Measurements from ENCODE around the gene RPS2.
"Not testable (repeated sequence)": the region's sequence is repeated elsewhere in the genome, so short reads cannot be mapped to it uniquely, and the experiment has no call there.

Gene RPS2

GRCh38 chr16:1964506-1965395 is at the start of gene RPS2:
Gene RPS2, minus strand, starts transcription at chr16:1964826. Its CDS starts 201 bp downstream, at chr16:1964625.
- H3K79me2 ChIP-seq (ENCODE audit: low read length): peaks cover 71% of the 10 kb centered on the region

GRCh38 chr16:2013527-2013926 is 48.9 kb upstream of the RPS2 start:
- H3K79me2 ChIP-seq (ENCODE audit: low read length): peaks cover 22% of the 10 kb centered on the region
- H2AFZ ChIP-seq (ENCODE audit: low read depth, low read length): no peak overlapping the region
- H3K4me3 ChIP-seq (ENCODE audit: low read length): no peak overlapping the region
- no peaks in the 10 kb centered on the region for H3K36me3 ChIP-seq (replicated peaks; ENCODE audit: low read depth, low read length)
- H4K20me1 ChIP-seq (ENCODE audit: insufficient read depth, low read length): peaks cover 5% of the 10 kb centered on the region
- H3K4me1 ChIP-seq (ENCODE audit: low read length): peaks cover 8% of the 10 kb centered on the region
- H3K9ac ChIP-seq (ENCODE audit: low read length): no peak overlapping the region
- no peak overlapping the region for H3K27ac ChIP-seq (ENCODE audit: low read length)
- no peak for TF ChIP-seq CTCF (IDR thresholded peaks at IDR 0.05; ENCODE audit: low read depth, low read length)
- no peak for TF ChIP-seq EZH2phosphoT487 (IDR thresholded peaks at IDR 0.05; ENCODE audit: low read depth)
- H3K4me2 ChIP-seq (ENCODE audit: low read length): no peak overlapping the region
- H3K9me3 ChIP-seq (ENCODE audit: insufficient read depth, low read length): no peaks in the 10 kb centered on the region
- no peaks in the 10 kb centered on the region for H3K27me3 ChIP-seq (ENCODE audit: low read depth, low read length)

More at GRCh38 chr16:1964506-1965395, at the start of gene RPS2:
- H3K4me2 ChIP-seq (ENCODE audit: low read length): peak within 1 kb of the TSS; percentile 96
- H3K27me3 ChIP-seq (ENCODE audit: low read depth, low read length): no peaks in the 10 kb centered on the region
- peak within 1 kb of the TSS; percentile 81 for H3K27ac ChIP-seq (ENCODE audit: low read length)
- no peaks in the 10 kb centered on the region for H3K9me3 ChIP-seq (ENCODE audit: insufficient read depth, low read length)
- H3K4me3 ChIP-seq (ENCODE audit: low read length): peak within 1 kb of the TSS; percentile 100
- H3K9ac ChIP-seq (ENCODE audit: low read length): peak within 1 kb of the TSS; percentile 99
- H3K36me3 ChIP-seq (replicated peaks; ENCODE audit: low read depth, low read length): peaks cover 27% of the 10 kb centered on the region
- TF ChIP-seq CTCF (IDR thresholded peaks at IDR 0.05; ENCODE audit: low read depth, low read length): no peak
- no peak for TF ChIP-seq EZH2phosphoT487 (IDR thresholded peaks at IDR 0.05; ENCODE audit: low read depth)
- peaks cover 35% of the 10 kb centered on the region for H3K4me1 ChIP-seq (ENCODE audit: low read length)
- no peak within 1 kb of the TSS for H2AFZ ChIP-seq (ENCODE audit: low read depth, low read length)
- peaks cover 32% of the 10 kb centered on the region for H4K20me1 ChIP-seq (ENCODE audit: insufficient read depth, low read length)

GRCh38 chr16:2011726-2012125 is 47.1 kb upstream of the RPS2 start:
- not testable (repeated sequence) for H3K27ac ChIP-seq (ENCODE audit: low read length)

GRCh38 chr16:2009791-2010510 is 45.3 kb upstream of the RPS2 start, which contains the start of gene ZNF598:
Gene ZNF598, minus strand, starts transcription at chr16:2009821.
- peaks cover 57% of the 10 kb centered on the region for H3K79me2 ChIP-seq (ENCODE audit: low read length)
- peak within 1 kb of the TSS; percentile 58; the same call in 1 of the 2 replicates for H2AFZ ChIP-seq (ENCODE audit: low read depth, low read length)
- TF ChIP-seq EZH2phosphoT487 (IDR thresholded peaks at IDR 0.05; ENCODE audit: low read depth) (no peak), CTCF (IDR thresholded peaks at IDR 0.05; ENCODE audit: low read depth, low read length) (no peak)

More at GRCh38 chr16:2011726-2012125, 47.1 kb upstream of the RPS2 start:
- H3K9ac ChIP-seq (ENCODE audit: low read length); H3K9me3 ChIP-seq (ENCODE audit: insufficient read depth, low read length); H3K4me3 ChIP-seq (ENCODE audit: low read length); H3K27me3 ChIP-seq (ENCODE audit: low read depth, low read length); H3K4me2 ChIP-seq (ENCODE audit: low read length); H2AFZ ChIP-seq (ENCODE audit: low read depth, low read length): not testable (repeated sequence)
- peaks cover 40% of the 10 kb centered on the region for H3K79me2 ChIP-seq (ENCODE audit: low read length)
- peaks cover 21% of the 10 kb centered on the region for H3K4me1 ChIP-seq (ENCODE audit: low read length)
- peaks cover 23% of the 10 kb centered on the region for H4K20me1 ChIP-seq (ENCODE audit: insufficient read depth, low read length)
- H3K36me3 ChIP-seq (replicated peaks; ENCODE audit: low read depth, low read length): peaks cover 12% of the 10 kb centered on the region

More at GRCh38 chr16:2009791-2010510, 45.3 kb upstream of the RPS2 start, which contains the start of gene ZNF598:
- Histone ChIP-seq H3K27me3 (ENCODE audit: low read depth, low read length) (no peaks in the 10 kb centered on the region), H4K20me1 (ENCODE audit: insufficient read depth, low read length) (peaks cover 41% of the 10 kb centered on the region), H3K27ac (ENCODE audit: low read length) (peak within 1 kb of the TSS; percentile 68), H3K4me1 (ENCODE audit: low read length) (peaks cover 21% of the 10 kb centered on the region), H3K4me3 (ENCODE audit: low read length) (peak within 1 kb of the TSS; percentile 95), H3K4me2 (ENCODE audit: low read length) (peak within 1 kb of the TSS; percentile 99), H3K36me3 (replicated peaks; ENCODE audit: low read depth, low read length) (peaks cover 12% of the 10 kb centered on the region), H3K9me3 (ENCODE audit: insufficient read depth, low read length) (no peaks in the 10 kb centered on the region), H3K9ac (ENCODE audit: low read length) (peak within 1 kb of the TSS; percentile 96)
